DOHH2 (cell line): ENCODE results near the gene FAM136A.

Source experiments
- CTCF ChIP-seq: fragments of 200-600 bp; sonication (generic); IDR thresholded peaks from one replicate; pipeline ENCODE4 v1.5.1; 2014; ENCODE audit warnings: antibody characterized with exemption, mild to moderate bottlenecking, low read depth, low read length; ENCODE audit not compliant: poor library complexity, severe bottlenecking
- EZH2phosphoT487 ChIP-seq: fragments of 200-600 bp; sonication (generic); IDR thresholded peaks from 2 replicates; pipeline ENCODE4 v1.6.1; 2017; ENCODE audit warnings: borderline replicate concordance, mild to moderate bottlenecking, antibody characterized with exemption, low read length, moderate library complexity, mixed read lengths

GRCh38 chr2:70261501-70261900 lies 40.4 kb downstream of the FAM136A start:
- TF ChIP-seq CTCF, result no peak
- TF ChIP-seq EZH2phosphoT487, result no peak
